GM12875 (cell line): Measurements from ENCODE around the gene ADORA1.

ENCODE experiments used
- H3K4me3 ChIP-seq: one replicate; pipeline ENCODE4 v1.5.1; 2011; ENCODE audit warnings: low read depth, low read length, control low read depth
- CTCF ChIP-seq: IDR thresholded peaks from 2 replicates; pipeline ENCODE4 v1.5.1; 2011; ENCODE audit warnings: low read depth, mild to moderate bottlenecking, control low read depth, inconsistent platforms, low read length, moderate library complexity, borderline replicate concordance; ENCODE audit not compliant: insufficient read depth

The ADORA1 gene

DNA sequence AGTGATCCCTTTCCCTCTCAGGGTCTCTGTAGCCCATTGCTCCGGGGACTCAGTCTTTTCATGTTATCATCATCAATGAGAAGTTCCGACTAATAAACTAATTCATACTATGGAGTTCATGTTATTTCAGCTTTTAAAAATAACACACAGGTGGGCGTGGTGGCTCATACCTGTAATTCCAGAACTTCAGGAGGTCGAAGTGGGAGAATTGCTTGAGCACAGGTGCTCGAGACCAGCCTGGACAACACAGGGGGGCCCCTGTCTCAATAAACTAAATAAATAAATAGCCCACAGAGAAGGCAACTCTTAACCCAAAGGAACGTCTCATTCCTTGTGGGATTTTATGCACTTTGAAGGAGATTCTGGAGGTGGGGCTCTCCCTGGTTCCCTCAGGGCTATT lies 33.6 kb downstream of the ADORA1 start:
- no peak overlapping the region for H3K4me3 ChIP-seq
- no peak for TF ChIP-seq CTCF

DNA sequence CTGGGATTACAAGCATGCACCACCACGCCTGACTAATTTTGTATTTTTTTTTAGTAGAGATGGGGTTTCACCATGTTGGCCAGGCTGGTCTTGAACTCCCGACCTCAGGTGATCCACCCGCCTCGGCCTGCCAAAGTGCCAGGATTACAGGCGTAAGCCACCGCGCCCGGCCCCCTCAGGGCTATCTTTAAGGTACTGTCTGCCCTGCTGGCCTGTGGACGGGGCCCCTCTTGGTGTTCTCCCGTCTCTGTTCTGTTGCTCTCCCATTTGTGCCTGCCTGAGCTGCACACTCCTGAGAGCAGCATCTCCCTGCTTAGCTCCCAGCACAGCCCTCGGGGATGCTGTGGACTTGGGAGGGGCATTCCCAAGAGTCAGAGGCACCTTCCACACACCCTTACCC lies 34.2 kb downstream of the ADORA1 start:
- no peak overlapping the region for H3K4me3 ChIP-seq
- no peak for TF ChIP-seq CTCF

DNA sequence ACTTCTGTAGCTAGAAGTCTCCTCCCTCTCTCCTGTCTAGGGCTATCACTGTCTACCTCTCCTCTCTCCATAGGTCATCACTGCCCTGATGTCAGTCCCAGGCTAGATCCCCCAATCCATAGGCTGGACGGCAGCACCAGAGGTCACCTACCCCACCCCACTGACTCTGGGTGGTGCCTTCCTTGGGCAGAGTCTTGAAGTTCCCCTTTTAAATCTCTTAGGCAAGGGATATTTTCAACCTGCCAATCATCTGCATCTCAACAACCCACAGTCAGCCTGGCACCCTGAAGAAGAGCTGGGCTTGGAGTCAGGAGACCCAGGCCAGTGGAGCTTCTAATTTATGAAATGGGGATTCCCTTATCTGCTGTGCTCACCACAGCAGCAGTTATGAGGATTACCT lies 34.9 kb downstream of the ADORA1 start:
- TF ChIP-seq CTCF: no peak
- H3K4me3 ChIP-seq: no peak overlapping the region

DNA sequence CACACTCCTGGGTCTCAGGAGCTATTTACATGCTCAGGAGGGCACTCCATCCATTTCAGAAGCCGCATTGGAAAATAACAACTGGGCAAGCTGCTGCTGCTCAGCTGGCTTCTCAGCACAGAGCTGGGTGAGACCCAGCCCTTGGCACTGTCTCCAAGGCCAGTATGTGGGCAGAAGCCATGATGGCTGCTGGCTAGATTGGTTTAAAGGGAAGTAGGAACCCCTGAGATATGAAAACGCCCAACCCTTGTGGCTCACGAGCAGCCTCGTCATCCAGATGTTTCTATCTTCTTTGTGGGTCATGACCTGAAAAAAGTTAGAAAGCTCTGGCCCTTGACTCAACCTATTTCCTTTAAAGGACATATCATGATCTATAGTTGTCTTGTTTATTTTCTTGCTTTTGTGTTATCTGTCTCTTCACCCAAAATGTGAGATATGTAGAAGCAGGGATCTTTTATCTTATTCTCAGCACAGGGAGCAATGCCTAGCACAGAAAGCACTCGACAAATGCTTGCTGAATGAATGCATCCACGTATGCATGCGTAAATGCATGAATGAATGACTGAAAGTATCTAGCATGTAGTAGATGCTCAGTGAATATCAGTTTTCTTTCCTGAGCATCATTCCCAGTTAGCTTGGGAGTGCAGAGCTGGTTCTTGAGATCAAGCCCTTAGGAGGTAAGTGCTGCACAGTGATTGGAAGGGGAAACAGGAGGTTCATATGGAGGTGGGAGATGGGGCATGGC lies 36.5 kb downstream of the ADORA1 start:
- TF ChIP-seq CTCF: no peak
- H3K4me3 ChIP-seq: no peak overlapping the region

DNA sequence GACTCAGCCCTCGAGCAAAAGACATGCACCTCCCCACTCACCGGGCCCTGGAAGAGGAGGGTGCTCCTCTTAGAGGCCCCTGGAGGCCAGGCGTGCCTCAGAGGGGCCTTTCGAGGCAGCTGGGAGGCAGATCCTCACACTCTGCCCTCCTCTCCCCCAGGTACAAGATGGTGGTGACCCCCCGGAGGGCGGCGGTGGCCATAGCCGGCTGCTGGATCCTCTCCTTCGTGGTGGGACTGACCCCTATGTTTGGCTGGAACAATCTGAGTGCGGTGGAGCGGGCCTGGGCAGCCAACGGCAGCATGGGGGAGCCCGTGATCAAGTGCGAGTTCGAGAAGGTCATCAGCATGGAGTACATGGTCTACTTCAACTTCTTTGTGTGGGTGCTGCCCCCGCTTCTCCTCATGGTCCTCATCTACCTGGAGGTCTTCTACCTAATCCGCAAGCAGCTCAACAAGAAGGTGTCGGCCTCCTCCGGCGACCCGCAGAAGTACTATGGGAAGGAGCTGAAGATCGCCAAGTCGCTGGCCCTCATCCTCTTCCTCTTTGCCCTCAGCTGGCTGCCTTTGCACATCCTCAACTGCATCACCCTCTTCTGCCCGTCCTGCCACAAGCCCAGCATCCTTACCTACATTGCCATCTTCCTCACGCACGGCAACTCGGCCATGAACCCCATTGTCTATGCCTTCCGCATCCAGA lies 37.7 kb downstream of the ADORA1 start:
- no peak overlapping the region for H3K4me3 ChIP-seq
- no peak for TF ChIP-seq CTCF

- no peak overlapping the region for H3K4me3 ChIP-seq
- TF ChIP-seq CTCF: no peak
Observed at GRCh38 chr1:203165800-203166161, 38.3 kb downstream of the ADORA1 start.
